ENCODE results near the gene GAMT.
"Not testable (repeated sequence)": the region's sequence is repeated elsewhere in the genome, so short reads cannot be mapped to it uniquely, and the experiment has no call there.

The GAMT gene

DNA sequence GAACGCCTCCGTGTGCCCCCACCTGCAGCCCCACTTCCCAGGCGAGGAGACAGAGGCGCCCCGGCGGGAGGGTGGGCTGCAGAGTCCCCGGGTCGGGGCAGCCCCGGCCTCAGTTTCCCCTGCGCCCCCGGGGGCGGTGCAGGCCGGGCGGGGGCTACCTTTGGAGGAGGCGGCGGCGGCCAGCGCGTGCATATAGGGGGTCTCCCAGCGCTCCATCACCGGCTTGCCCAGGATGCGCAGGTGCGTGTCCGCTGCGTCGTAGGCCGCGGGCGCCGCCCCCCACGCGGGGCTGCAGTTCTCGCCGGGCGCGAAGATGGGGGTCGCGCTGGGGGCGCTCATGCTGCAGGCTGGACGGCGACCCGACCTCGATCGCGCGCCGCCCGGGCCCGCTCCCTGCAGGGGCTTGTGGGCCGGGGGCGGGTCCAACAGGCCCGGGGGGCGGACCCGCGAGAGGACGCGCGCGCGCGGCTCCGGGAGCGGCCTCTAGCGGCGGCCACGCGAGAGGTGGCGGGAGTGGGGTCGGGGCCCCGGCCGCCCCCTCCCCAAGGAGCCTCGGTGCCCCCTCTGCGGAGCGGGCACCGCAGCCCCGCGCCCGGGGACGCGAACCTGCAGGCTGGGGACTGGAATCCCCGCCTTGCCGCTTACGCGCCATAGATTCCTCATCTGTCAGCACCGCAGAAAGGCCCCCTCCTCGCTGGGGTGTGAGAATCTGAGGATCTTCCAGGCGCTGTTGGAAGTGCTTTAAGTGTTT lies at the start of gene GAMT:
GAMT (minus strand) TSS at position 405 of the 751 bp plus-strand sequence; CDS start at position 339, 66 bp downstream.
- DNase-seq (ENCODE audit: low read depth in 4 of 4, low spot score in 1 of 4) = peak in 3 of 4 experiments; percentile 28 to 46 (median 39)

DNA sequence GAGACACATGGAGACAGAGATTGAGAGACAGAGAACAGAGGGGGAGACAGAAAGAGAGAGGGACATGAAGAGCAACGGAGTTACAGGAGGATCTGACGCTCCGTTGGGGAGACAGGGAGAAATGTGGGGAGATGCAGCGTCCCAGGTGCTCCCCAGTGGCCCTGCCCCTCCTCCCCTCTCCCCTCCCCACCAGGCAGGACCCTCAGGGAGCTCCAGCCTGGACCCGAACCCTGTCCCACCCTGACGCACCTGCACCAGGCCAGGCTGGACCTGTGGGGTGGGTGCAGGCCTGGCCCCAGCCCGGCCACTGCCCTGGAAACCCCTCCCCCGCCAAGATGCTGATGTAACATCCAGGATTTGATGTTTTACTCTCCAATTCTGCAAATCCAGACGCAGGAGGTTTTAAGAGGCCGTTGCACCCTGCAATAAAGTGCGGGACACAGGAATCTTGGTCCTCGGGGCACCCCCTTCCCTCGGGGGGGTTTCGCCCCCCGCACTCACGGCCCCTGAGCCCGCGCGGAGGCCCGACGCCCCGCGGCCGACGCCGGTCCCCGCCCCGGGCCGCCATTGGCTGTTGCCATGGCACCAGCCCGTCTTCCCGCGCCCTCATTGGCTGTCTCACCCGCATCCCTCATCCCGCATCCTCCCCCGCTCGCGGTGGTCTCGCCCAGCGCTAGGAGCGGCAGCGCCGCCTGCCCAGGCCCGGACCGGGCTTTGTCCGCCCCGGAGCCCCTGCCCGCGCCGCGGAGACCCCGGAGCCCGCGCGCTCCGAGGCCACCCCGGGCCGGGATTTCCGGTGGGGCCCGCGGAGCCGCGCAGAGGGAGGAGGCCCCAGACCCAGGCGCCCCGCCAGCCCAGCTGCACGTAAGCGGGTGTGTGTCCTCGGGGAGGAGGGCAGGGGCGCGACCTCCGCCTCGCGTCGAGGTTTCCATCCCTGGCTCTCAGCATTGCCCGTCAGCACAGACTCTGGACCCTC lies 48.4 kb upstream of the GAMT start, which contains the start of gene APC2:
APC2 (plus strand) TSS at position 655 of the 976 bp plus-strand sequence. CDS start 2,881 bp downstream, outside the sequence.
- no peak for DNase-seq (ENCODE audit: low read depth in 4 of 4, low spot score in 1 of 4)

DNA sequence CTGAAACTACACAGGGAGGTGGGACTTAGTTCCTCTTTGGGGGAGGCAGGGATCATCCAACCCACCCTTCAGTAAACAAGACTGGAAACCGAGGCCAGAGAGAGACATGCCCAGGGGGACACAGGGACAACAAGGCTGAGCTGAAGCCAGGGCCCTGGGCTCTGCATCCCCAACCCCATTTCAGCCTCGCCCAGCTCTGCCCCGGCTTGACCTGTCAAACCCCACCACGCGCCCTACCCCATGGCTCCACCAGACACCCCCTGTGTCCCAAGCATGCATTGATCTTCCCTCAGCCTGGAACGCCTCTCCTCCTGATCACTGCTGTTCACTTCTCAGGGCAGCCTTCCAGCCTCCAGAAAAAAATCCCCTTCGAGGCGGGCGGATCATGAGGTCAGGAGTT lies 46.6 kb upstream of the GAMT start:
- DNase-seq (ENCODE audit: low read depth in 4 of 4, low spot score in 1 of 4) = no peak

DNA sequence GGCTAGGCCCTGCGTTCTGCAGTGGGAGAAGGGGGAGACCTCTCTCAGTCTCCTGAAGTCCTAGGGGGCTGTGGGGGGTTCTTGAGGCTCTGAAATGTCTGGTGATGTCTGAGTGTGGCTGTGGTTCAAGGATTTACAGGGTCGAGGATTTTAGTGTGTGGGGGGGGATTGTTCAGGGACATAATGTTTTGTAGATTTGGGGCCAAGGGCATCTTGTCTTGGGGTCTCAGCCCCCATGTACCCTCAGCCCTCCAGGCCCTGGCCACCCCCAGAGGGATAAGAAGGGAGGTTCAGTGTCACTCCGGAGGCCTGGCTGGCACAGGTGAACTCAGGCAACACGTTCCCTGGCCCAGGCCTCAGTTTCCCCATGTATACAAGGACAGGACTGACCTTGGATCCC lies 46.2 kb upstream of the GAMT start:
- no peak for DNase-seq (ENCODE audit: low read depth in 4 of 4, low spot score in 1 of 4)

DNA sequence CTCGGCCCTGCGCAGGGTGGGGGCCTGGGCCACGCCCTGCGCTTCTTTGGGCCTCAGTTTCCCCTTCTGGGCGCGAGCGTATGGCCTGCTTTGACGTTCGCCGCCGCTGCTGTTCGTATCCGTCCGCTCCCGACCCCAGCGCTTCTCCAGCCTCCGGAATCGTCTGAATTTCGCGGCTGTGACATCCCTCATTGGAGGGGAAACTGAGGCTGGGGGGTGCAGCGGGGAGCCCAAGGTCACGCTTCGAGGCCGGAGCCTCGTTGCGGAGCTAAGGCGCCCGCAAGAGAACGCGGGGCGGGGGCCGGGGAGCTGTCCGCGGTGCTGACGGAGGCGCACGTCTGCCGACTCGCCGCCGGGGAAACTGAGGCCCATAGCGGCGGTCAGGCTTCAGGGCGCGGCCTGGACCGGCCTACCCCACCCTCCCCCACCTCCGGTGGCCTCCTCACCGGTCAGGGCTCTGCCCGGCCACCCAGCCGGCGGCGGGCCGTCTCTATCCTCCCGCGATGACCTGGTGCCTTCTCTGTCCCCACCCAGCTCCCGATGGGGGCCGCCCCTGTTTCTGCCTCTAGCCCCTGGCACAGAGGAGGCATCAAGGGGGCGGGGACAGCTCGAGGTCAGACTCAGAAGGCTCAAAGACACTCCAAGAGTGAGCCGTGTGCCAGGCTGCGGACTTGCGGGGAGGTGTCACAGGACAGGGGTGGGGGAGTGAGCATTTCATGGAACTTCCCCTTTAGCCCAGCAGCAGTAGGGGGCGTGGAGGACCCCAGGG lies 45.6 kb upstream of the GAMT start:
- DNase-seq (ENCODE audit: low read depth in 4 of 4, low spot score in 1 of 4) = no peak

DNA sequence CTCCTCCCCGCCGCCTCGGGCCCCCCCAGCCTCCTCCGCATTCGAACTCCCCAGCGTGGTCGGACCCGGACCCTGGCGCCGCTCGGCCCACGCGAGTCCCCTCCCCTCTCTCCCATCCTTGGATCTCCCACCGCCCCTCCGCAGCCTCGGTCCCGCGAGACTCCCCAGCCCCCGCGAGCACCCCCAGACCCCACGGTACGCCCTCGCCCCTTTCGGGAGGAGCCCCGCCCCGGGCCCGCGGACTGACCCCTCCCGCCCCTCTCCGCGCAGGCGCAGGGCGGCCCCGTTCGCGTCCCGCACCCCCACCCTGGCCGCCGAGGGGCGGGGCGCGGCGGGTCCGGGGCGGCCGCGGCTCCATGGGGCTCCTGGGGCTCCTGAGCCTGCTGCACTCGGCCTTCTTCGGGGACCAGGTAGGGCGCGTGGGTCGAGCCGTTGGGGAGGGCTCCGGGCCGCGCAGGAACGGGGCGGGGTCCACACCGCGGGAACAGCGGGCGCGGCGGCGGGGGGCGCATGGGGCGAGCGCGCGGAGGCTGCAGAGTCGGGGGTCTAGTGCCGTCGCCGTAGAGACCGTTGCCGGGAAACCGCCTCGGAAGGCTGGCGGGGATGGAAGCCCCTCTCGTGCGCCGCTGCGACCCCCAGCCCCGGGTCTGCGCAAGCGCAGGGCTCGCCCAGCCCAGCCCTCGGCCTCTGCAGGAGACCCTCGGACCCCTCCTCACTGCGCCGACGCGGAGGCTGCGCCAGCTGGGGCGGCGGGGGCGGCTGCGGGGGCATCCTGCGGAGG lies 44.8 kb upstream of the GAMT start:
- no peak for DNase-seq (ENCODE audit: low read depth in 4 of 4, low spot score in 1 of 4)

DNA sequence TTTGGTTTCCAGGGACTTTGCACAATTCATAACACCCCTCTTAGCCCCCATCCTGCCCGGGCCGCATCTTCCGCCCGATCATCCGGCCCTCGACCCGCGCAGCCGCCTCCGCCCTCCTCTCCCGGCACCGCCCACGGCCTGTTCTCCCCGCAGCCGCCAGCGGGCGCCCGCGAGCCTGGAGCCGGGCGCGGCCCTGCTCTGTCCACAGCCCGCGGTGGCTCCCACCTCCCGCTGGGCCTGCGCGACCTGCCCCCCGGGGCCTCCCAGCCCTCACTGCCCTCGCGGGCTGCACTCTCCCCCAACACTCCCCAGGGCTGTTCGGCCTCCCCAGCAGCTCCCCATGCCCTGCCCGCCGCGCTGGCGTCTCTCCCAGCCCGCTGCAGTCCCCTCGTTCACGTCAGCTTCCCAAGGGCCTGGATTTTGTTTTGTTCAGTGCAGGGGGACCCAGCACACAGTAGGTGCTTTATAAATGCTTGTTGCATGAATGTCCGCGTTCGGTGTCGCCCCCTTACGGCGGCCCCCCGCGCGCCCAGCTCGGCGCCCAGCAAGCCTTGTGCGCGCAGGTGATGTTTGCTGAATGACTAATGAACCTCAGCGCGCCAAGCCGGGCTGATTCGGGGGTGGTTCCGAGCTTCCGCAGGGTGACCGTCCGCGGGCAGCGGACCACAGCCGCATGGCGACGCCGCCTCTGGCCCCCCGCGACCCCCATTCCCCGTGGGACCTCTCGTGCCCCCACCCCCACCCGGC lies 44.0 kb upstream of the GAMT start:
- peak; percentile 46 to 68 (median 65) for DNase-seq (ENCODE audit: low read depth in 4 of 4, low spot score in 1 of 4)

DNA sequence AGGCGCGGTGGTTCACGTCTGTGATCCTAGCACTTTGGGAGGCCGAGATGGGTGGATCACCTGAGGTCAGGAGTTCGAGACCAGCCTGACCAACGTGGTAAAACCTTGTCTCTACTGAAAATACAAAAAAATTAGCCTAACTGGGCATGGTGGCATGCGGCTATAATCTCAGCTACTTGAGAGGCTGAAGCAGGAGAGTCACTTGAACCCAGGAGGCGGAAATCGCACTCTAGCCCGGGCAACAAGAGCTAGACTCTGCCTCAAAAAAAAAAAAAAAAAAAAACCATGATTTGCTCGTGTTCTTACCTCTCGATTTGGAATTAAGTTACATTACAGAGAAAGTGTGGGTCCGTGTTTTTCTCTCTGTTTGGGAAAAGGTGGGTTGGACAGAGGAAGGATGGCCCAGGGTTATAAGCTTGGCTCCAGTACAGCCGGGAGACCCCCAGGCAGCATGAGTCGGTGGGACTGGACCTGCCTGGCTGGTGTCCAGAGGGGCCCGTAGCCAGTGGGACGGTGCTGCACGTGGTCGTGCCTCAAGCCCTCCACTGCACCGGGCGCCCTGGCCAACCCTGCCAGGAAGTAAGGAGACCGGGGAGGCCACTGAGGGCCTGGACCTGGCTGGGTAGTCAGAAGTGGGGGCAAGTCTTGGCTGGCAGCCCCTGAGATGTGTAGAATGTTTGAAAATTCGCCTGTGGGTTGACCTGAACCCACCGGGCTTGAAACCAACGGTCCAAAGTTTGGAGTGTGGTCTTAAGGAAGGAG lies 40.5 kb upstream of the GAMT start:
- no peak for DNase-seq (ENCODE audit: low read depth in 4 of 4, low spot score in 1 of 4)

DNA sequence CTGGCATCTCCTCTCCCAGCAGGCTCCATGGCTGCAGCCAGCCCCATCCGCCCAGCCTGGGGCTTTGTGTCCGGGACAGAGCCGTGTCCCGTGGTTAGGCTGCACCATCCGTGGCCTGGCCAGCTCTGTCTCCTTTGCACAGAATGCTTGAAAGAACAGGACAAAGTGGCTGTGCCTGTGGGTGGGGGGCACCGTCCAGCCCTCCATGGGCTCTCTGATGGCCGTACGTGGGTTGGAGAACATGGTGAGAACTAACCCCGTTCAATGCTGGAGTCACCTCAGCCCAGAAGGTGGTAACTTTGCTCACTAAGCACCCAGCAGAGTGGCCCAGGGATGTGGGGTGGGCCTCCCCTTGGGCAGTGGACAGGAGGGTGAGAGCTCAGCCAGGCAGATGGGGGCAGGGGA lies 39.7 kb upstream of the GAMT start:
- no peak for DNase-seq (ENCODE audit: low read depth in 4 of 4, low spot score in 1 of 4)

DNA sequence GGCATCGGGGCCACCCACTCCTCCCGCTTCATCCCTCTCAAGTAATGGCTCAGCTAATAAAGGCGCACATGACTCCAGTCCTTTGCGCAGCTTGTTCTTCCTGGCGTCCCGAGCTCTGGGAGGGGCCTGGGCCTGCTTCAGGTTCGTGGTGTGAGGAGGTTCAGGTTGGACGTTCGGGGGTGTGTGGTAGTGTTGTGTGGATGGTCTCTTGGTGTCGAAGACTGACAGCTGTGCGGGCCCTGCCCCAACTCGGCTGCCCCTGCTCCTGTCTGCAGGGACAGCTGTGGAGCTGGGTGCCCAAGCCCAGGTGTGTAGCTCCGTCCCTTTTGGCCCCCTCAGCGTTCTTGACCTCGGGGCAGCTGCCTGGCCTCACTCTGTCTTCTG lies 39.1 kb upstream of the GAMT start:
- DNase-seq (ENCODE audit: low read depth in 4 of 4, low spot score in 1 of 4) = no peak

DNA sequence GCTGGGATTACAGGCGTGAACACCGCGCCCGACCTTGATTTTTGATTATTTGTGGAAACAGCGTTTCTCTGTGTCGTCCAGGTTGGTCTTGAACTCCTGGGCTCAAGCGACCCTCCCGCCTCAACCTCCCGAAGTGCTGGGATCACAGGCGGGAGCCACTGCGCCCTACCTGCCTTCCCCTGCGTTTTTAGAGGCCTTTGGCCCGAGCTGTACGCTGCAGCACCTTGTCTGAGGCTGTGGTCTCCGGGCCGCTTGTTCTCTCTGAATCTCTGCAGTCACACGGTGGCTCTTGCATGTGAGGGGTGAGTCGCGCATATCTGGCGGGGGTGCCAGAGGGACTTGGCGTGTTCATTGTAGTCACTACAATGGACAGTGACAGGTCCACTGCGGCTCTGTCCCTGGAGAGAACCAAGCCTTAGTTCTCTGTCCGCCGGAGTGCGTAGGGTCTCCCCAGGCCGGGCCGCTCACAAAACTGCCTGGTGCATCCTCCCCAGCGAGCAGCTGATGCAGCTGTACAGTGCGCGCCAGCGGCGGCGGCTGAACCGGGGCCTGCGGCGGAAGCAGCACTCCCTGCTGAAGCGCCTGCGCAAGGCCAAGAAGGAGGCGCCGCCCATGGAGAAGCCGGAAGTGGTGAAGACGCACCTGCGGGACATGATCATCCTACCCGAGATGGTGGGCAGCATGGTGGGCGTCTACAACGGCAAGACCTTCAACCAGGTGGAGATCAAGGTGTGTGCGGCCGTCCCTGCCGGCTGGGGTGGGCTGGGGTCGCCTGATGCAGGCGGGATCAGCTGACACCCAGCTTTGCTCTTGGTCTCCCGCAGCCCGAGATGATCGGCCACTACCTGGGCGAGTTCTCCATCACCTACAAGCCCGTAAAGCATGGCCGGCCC lies 38.4 kb upstream of the GAMT start:
- not testable (repeated sequence) for DNase-seq (ENCODE audit: low read depth in 4 of 4, low spot score in 1 of 4)

DNA sequence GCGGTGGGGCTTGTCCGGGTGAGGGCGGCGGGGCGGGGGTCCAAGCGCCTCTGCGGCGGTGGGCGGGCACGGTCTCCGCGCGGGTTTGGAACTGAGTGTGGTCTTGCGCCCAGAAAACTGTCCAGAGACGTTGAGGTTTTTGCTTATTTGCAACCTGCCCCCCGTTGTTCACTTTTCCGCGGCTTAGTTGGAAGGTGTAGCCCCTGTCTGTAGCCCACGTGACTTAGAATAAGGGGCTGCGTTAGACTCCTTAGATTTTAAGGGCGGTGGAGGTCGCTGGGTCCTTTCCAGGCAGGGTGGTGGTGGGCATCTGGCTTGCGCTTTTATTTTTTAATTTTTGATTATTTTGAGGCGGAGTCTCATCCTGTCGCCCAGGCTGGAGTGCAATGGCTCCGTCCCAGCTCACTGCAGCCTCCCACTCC lies 37.6 kb upstream of the GAMT start:
- DNase-seq (ENCODE audit: low read depth in 4 of 4, low spot score in 1 of 4) = no peak

DNA sequence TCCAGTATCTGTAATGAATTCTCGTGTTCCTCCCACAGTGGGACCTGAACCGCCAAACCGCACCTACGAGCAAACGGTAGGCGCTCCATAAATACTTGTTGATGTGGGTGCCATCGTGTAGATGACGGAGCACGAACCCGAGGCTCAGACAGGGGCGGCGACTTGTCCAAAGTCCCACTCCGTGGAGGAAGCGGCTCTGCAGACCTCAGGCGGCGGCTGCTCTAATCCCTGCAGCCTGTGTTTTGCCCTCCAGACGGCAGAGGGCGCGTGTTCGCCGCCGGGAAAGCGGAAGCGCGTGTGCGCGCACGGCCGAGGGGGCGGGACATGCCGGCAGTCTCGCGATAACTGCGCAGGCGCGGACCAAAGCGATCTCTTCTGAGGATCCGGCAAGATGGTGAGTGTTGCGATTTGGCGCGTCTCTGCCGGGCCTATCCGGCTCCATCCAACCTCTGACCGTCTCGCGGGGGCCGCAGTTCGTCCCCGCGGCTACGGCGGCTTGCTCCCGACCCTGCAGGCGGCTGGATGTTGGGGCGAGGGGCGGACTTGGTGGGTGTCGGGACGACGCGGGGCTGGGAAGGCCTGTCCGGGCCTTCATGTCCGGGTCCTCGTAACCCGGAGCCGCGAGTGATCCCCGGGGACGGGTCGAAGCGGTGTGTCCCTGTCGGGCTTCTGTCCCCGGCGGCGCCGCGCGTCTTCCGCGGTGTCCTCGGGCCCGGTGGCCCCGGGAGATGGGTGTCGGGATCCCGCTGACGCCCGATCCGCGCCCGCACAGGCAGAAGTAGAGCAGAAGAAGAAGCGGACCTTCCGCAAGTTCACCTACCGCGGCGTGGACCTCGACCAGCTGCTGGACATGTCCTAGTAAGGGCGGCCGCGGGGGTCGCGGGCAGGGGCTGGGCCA lies 36.9 kb upstream of the GAMT start, which contains the start of gene RPS15:
RPS15 (plus strand) TSS at position 362 of the 898 bp plus-strand sequence; CDS start at position 392, 30 bp downstream.
- peak; percentile 92 to 95 (median 94) for DNase-seq (ENCODE audit: low read depth in 4 of 4, low spot score in 1 of 4)

DNA sequence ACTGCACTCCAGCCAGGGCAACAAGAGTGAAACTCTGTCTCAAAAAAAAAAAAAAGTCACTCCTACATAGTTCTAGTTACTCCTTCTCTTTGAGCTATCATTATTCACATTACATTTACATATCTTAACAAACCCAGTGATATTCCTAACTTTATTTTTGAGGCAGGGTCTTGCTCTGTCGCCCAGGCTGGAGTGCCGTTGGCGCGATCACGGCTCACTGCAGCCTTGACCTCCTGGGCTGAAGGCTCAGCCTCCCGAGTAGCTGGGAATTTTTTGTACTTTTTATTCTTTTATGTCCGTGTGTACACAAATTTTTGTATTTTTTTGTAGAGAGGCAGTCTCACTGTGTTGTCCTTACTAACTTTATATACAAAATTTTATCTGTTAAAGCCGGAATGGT lies 36.3 kb upstream of the GAMT start:
- DNase-seq (ENCODE audit: low read depth in 4 of 4, low spot score in 1 of 4) = no peak

DNA sequence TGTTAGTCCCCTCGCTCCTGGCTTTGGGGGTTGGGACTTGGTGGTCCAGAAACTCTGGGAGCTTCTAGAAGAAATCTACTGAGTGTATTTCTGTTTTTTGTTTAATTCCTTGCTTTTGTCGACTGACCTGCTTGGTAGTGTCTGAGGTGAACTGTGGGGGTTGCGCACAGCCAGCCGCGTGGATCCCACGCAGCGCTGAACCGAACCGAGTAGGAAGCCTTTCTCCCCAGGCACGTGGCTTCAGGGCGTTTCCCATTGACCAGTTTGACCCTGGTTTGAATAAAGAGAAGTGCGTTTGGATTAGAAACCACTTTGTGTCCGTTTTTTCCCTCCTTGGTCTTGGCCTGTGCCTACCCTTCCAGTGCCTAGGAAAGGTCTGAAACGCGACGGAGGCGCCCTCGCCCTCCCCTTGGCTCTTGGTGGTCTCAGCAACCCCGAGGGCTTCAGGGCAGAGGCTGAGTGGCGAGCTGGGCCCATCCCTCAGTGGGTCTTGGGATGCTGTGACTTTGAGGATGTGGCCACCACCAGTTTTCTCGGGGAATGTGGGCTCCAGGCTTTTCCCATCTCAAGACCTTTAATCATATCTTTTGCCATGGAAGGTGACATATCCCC lies 34.1 kb upstream of the GAMT start:
- DNase-seq (ENCODE audit: low read depth in 4 of 4, low spot score in 1 of 4) = no peak

DNA sequence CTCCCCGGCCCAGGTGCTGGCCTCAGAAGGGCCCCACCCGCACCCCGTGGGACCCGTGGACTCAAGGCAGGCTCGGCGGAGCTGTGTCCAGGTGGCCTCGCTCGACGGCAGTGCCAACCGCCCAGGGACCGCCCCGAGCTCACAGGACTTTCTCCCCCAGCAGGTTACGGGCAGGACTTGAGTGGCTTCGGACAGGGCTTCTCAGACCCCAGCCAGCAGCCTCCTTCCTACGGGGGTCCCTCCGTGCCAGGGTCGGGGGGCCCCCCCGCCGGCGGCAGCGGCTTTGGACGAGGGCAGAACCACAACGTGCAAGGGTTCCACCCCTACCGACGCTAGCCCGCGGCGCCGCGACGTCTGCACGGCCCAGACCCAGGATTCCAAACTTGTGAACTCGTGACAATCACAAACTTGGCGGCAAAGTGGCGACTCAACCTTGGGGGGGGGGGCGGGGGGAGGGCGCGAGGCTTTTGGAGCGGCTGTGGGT lies 33.3 kb upstream of the GAMT start:
- no peak for DNase-seq (ENCODE audit: low read depth in 4 of 4, low spot score in 1 of 4)

Measured in stimulated activated CD4-positive, alpha-beta T cell treated with anti-CD3 and anti-CD28 coated beads, Interleukin-1b, Interleukin-23, amount 100 ng/mL, for 24 hours (primary cell).